Measurements from ENCODE around the gene NPAS3. TPM values are rescaled to one million over a fixed set of nuclear protein-coding genes. Genes with fewer than 3 reads are reported as not detected.

NPAS3 gene
- total and polyA plus RNA-seq, 2 donors (not counting 3 experiments of a cell fraction or from before 2014, with no cell fraction given), result 0.10 to 0.13 TPM

- Histone ChIP-seq H3K4me3 (replicated peaks in 1 of 3; ENCODE audit: insufficient read depth in 1 of 3, low read depth in 1 of 3, low read length in 3 of 3) (no peak overlapping the region), H4K20me1 (replicated peaks; ENCODE audit: control insufficient read depth, extremely low read depth, insufficient read depth, low read length) (no peaks in the 10 kb centered on the region), H3K9me1 (replicated peaks; ENCODE audit: control insufficient read depth, extremely low read depth, insufficient read depth, low read length) (no peaks in the 10 kb centered on the region), H3K27me3 (ENCODE audit: control insufficient read depth in 2 of 2, insufficient read depth in 2 of 2, low read length in 2 of 2) (no peaks in the 10 kb centered on the region), H3K79me2 (ENCODE audit: control insufficient read depth, insufficient read depth, low read length) (no peaks in the 10 kb centered on the region), H3K9ac (replicated peaks; ENCODE audit: extremely low read depth, insufficient read depth, low read length) (no peak overlapping the region), H3K36me3 (ENCODE audit: control insufficient read depth in 2 of 2, extremely low read depth in 1 of 2, insufficient read depth in 2 of 2, low read length in 2 of 2) (no peaks in the 10 kb centered on the region), H3K4me2 (ENCODE audit: insufficient read depth, low read length) (no peak overlapping the region), H3K4me1 (ENCODE audit: control insufficient read depth, extremely low read depth, insufficient read depth, low read length) (peaks cover 25% of the 10 kb centered on the region), H3K27ac (ENCODE audit: insufficient read depth, low read depth, low read length) (no peak overlapping the region), H2AFZ (ENCODE audit: low read depth, low read length) (no peak overlapping the region), H3K9me3 (replicated peaks; ENCODE audit: control insufficient read depth, insufficient read depth, low read length) (no peaks in the 10 kb centered on the region)
- TF ChIP-seq POLR2AphosphoS5 (IDR thresholded peaks at IDR 0.05; ENCODE audit: insufficient read depth, low read depth, low read length), result no peak
- TF ChIP-seq MAX (IDR thresholded peaks at IDR 0.05; ENCODE audit: insufficient read depth, insufficient read length), result no peak
- TF ChIP-seq MYC (IDR thresholded peaks at IDR 0.05; ENCODE audit: low read depth, low read length), result no peak
- no peak for TF ChIP-seq JUN (IDR thresholded peaks at IDR 0.05; ENCODE audit: borderline replicate concordance, insufficient read depth, insufficient read length, low read depth)
- TF ChIP-seq FOS (IDR thresholded peaks at IDR 0.05; ENCODE audit: borderline replicate concordance, insufficient read depth, low read length), result no peak
- no peak for TF ChIP-seq EZH2 (IDR thresholded peaks at IDR 0.05; ENCODE audit: borderline replicate concordance, low read depth, low read length, severe bottlenecking)
- TF ChIP-seq POLR2A (IDR thresholded peaks at IDR 0.05; ENCODE audit: low read depth, low read length), result no peak
- no peak for TF ChIP-seq CTCF (IDR thresholded peaks at IDR 0.05; ENCODE audit: extremely low read depth in 1 of 2, insufficient read depth in 1 of 2, low read depth in 1 of 2, low read length in 2 of 2)
- TF ChIP-seq GATA2 (IDR thresholded peaks at IDR 0.05; ENCODE audit: insufficient read depth, insufficient read length, low read depth, low read length), result no peak
- ChIA-PET CTCF (no interaction called here), POLR2A (no interaction called here)
- DNase-seq (ENCODE audit: low read depth, low spot score) (no peak), FAIRE-seq (no peak)
- no TSS peak for BruUV-seq (replicated peaks)
- dilution Hi-C loops (cut with MboI; ENCODE audit: extremely low pct_ligation_motif_present, low sequenced_read_pairs) (no loop called here), intact Hi-C loops (cut with micrococcal nuclease) (no loop called here)
Observed at GRCh38 chr14:33534632-33535031, 596.0 kb downstream of the NPAS3 start.

Measured in endothelial cell of umbilical vein (primary cell).